Liver (tissue), 9 donors: ENCODE results near the gene GPX5. TPM values are rescaled to one million over a fixed set of nuclear protein-coding genes. Genes with fewer than 3 reads are reported as not detected.
"Not testable (repeated sequence)": the region's sequence is repeated elsewhere in the genome, so short reads cannot be mapped to it uniquely, and the experiment has no call there.

Experiments used
- DNase-seq: peaks from one replicate; pipeline ENCODE4 v3.0.0-alpha.2; 2017; ENCODE audit warnings: low spot score
- H3K27ac ChIP-seq, 2 donors: one replicate each; pipeline ENCODE4 v1.7.0; 2013; ENCODE audit warnings: inconsistent platforms in 2 of 2, low read length in 2 of 2, control low read depth in 1 of 2, low read depth in 1 of 2, mild to moderate bottlenecking in 1 of 2
- H3K27me3 ChIP-seq, 4 donors: one replicate each; pipeline versions ENCODE4 v1.6.1 to v1.7.0; 2013; ENCODE audit warnings: low read length in 3 of 4, inconsistent platforms in 1 of 4, mild to moderate bottlenecking in 1 of 4, moderate library complexity in 1 of 4; ENCODE audit not compliant: control insufficient read depth in 4 of 4, insufficient read depth in 4 of 4
- H3K36me3 ChIP-seq, 4 donors: one replicate each; pipeline versions ENCODE4 v1.6.1 to v1.7.0; 2013; ENCODE audit warnings: low read length in 3 of 4, mild to moderate bottlenecking in 3 of 4, low read depth in 1 of 4, moderate library complexity in 1 of 4; ENCODE audit not compliant: control insufficient read depth in 4 of 4, insufficient read depth in 3 of 4
- H3K4me1 ChIP-seq, 4 donors: one replicate each; pipeline versions ENCODE4 v1.6.1 to v1.7.0; 2013; ENCODE audit warnings: low read length in 3 of 4, mild to moderate bottlenecking in 3 of 4, moderate library complexity in 1 of 4; ENCODE audit not compliant: control insufficient read depth in 4 of 4, insufficient read depth in 4 of 4
- H3K4me3 ChIP-seq, 3 donors: one replicate each; pipeline versions ENCODE4 v1.6.1 to v1.7.0; 2013; ENCODE audit warnings: low read length in 3 of 3, control low read depth in 1 of 3, low read depth in 1 of 3, mild to moderate bottlenecking in 1 of 3
- H3K9ac ChIP-seq, 2 donors: one replicate each; pipeline ENCODE4 v1.7.0; 2013; ENCODE audit warnings: low read length in 2 of 2, mild to moderate bottlenecking in 2 of 2, moderate library complexity in 2 of 2, control low read depth in 1 of 2, low read depth in 1 of 2
- H3K9me3 ChIP-seq, 4 donors: one replicate each; pipeline versions ENCODE4 v1.6.1 to v1.7.0; 2013; ENCODE audit warnings: low read length in 3 of 4; ENCODE audit not compliant: control insufficient read depth in 4 of 4
- ATF3 ChIP-seq: IDR thresholded peaks from 2 replicates; pipeline ENCODE4 v1.6.1; 2016; ENCODE audit warnings: antibody characterized with exemption
- CTCF ChIP-seq: fragments of 150-350 bp; IDR thresholded peaks from 2 replicates; pipeline ENCODE4 v1.5.1; 2017; ENCODE audit warnings: improper control_type of control experiment, low read depth, low read length; ENCODE audit not compliant: missing input control
- EGR1 ChIP-seq, 2 donors: IDR thresholded peaks; 2 replicates each; pipeline ENCODE4 v1.6.1; 2016 to 2018; ENCODE audit warnings: antibody characterized with exemption in 2 of 2, low read depth in 2 of 2
- FOXA1 ChIP-seq: IDR thresholded peaks from 2 replicates; pipeline ENCODE4 v1.6.1; 2016; ENCODE audit warnings: antibody characterized with exemption
- FOXA2 ChIP-seq: IDR thresholded peaks from 2 replicates; pipeline ENCODE4 v1.6.1; 2016; ENCODE audit warnings: antibody characterized with exemption
- GABPA ChIP-seq, 2 donors: IDR thresholded peaks in 1 of 2; conservative IDR thresholded peaks in 1 of 2; 2 replicates each; pipeline ENCODE4 v1.6.1; 2016; ENCODE audit warnings: antibody characterized with exemption in 2 of 2, mild to moderate bottlenecking in 1 of 2, moderate library complexity in 1 of 2
- HNF4A ChIP-seq, 2 donors: conservative IDR thresholded peaks; 2 replicates each; pipeline ENCODE4 v1.6.1; 2016; ENCODE audit warnings: antibody characterized with exemption in 2 of 2, mild to moderate bottlenecking in 2 of 2
- HNF4G ChIP-seq: IDR thresholded peaks from 2 replicates; pipeline ENCODE4 v1.6.1; 2016; ENCODE audit warnings: antibody characterized with exemption
- JUND ChIP-seq, 2 donors: IDR thresholded peaks; 2 replicates each; pipeline ENCODE4 v1.6.1; 2016; ENCODE audit warnings: antibody characterized with exemption in 2 of 2
- NR2F2 ChIP-seq: IDR thresholded peaks from 2 replicates; pipeline ENCODE4 v1.6.1; 2016; ENCODE audit warnings: antibody characterized with exemption
- RAD21 ChIP-seq, 2 donors: IDR thresholded peaks; 2 replicates each; pipeline ENCODE4 v1.6.1; 2016; ENCODE audit warnings: antibody characterized with exemption in 2 of 2, mild to moderate bottlenecking in 2 of 2
- REST ChIP-seq: IDR thresholded peaks from 2 replicates; pipeline ENCODE4 v1.6.1; 2016; ENCODE audit warnings: antibody characterized with exemption, mild to moderate bottlenecking
- RXRA ChIP-seq, 2 donors: IDR thresholded peaks; 2 replicates each; pipeline ENCODE4 v1.6.1; 2017 to 2018; ENCODE audit warnings: antibody characterized with exemption in 2 of 2, mild to moderate bottlenecking in 1 of 2
- SP1 ChIP-seq: IDR thresholded peaks from 2 replicates; pipeline ENCODE4 v1.6.1; 2018; ENCODE audit warnings: antibody characterized with exemption, mild to moderate bottlenecking
- TAF1 ChIP-seq: conservative IDR thresholded peaks from 2 replicates; pipeline ENCODE4 v1.6.1; 2016; ENCODE audit warnings: antibody characterized with exemption, mild to moderate bottlenecking
- YY1 ChIP-seq: IDR thresholded peaks from 2 replicates; pipeline ENCODE4 v1.6.1; 2016; ENCODE audit warnings: antibody characterized with exemption, mild to moderate bottlenecking
- ZBTB33 ChIP-seq: IDR thresholded peaks from 2 replicates; pipeline ENCODE4 v1.6.1; 2016; ENCODE audit warnings: antibody characterized with exemption
- WGBS: extraction: QIAGEN DNeasy Blood & Tissue Kit; methylation state at CpG from one replicate; pipeline ENCODE4 v1.1.7; 2013; 5-methylcytosine and 5-hydroxymethylcytosine counted together
- polyA plus RNA-seq, 2 donors: library from polyadenylated mRNA; stranded (reverse) in 1 of 2; unstranded in 1 of 2; fragments of 200-250 nt in 1 of 2; fragments of >200 nt in 1 of 2; fragmentation: Nextera tagmentation in 1 of 2; extraction: Ambion mirVana in 1 of 2; gene quantifications; one replicate each; pipeline versions ENCODE4 v1.2.1 to v1.2.3, GENCODE V29; 2013 to 2015
- total RNA-seq, 2 donors: library from RNA; depleted of rRNA; stranded (reverse); fragments of >200 nt; gene quantifications; one replicate each; pipeline ENCODE4 v1.2.3, GENCODE V29; 2014
- donor health status: healthy.
- donor health status: healthy.
- donor health status: healthy.
- donor health status: healthy.
- donor health status: healthy.

GPX5 gene
- total and polyA plus RNA-seq, 4 donors, result not detected

GRCh38 chr6:28501259-28501658 lies 24.4 kb upstream of the GPX5 start:
- Histone ChIP-seq H3K36me3 (no peaks in the 10 kb centered on the region), H3K4me1 (no peaks in the 10 kb centered on the region), H3K27ac (no peak overlapping the region), H3K9ac (no peak overlapping the region), H3K27me3 (peaks cover 0 to 6% (median 0%) of the 10 kb centered on the region in 4 donors), H3K9me3 (no peaks in the 10 kb centered on the region), H3K4me3 (no peak overlapping the region)
- 90% methylated on average over 6 of the region's 6 CpGs for WGBS
- TF ChIP-seq HNF4G (no peak), FOXA1 (no peak)
- no peak for DNase-seq

GRCh38 chr6:28502136-28502535 lies 23.5 kb upstream of the GPX5 start:
- H3K27ac ChIP-seq, H3K27me3 ChIP-seq, H3K4me3 ChIP-seq, H3K9ac ChIP-seq, H3K4me1 ChIP-seq, H3K9me3 ChIP-seq, H3K36me3 ChIP-seq, DNase-seq: not testable (repeated sequence)
- 93% methylated on average over 35 of the region's 35 CpGs for WGBS

GRCh38 chr6:28502709-28503305 lies 22.9 kb upstream of the GPX5 start:
- not testable (repeated sequence) for H3K9me3 ChIP-seq, H3K4me3 ChIP-seq, H3K9ac ChIP-seq, H3K36me3 ChIP-seq, H3K4me1 ChIP-seq, DNase-seq, H3K27me3 ChIP-seq, H3K27ac ChIP-seq
- 53% methylated on average over 7 of the region's 7 CpGs for WGBS

GRCh38 chr6:28505733-28506132 lies 19.9 kb upstream of the GPX5 start:
- Histone ChIP-seq H3K27me3 (peaks cover 0 to 3% (median 0%) of the 10 kb centered on the region in 4 donors), H3K9ac (no peak overlapping the region), H3K27ac (no peak overlapping the region), H3K9me3 (no peaks in the 10 kb centered on the region), H3K4me1 (no peaks in the 10 kb centered on the region), H3K4me3 (no peak overlapping the region), H3K36me3 (no peaks in the 10 kb centered on the region)
- no peak for DNase-seq
- 94% methylated on average over 1 of the region's 1 CpG for WGBS
- TF ChIP-seq FOXA2 (no peak), SP1 (no peak), ZBTB33 (no peak), FOXA1 (no peak), GABPA (IDR thresholded peaks at IDR 0.05 in 1 of 2, conservative IDR thresholded peaks at IDR 0.05 in 1 of 2) (no peak), HNF4A (conservative IDR thresholded peaks at IDR 0.05) (no peak), JUND (IDR thresholded peaks at IDR 0.05) (no peak), HNF4G (no peak), CTCF (no peak), RXRA (IDR thresholded peaks at IDR 0.05) (no peak), ATF3 (no peak), REST (no peak), RAD21 (IDR thresholded peaks at IDR 0.05) (no peak), EGR1 (IDR thresholded peaks at IDR 0.05; ENCODE audit: low read depth in 2 of 2) (no peak), TAF1 (no peak), NR2F2 (no peak), YY1 (no peak)
